GM21576 (cell line): Measurements from ENCODE around the gene ZFYVE28.

Experiments used
- ATAC-seq: cut with Tn5 transposase; IDR thresholded peaks from one replicate; pipeline ENCODE4 v1.9.1; 2021; ENCODE audit warnings: mild to moderate bottlenecking, moderate library complexity; ENCODE audit not compliant: unreplicated experiment

ZFYVE28 gene

GRCh38 chr4:2356123-2357069 is 62.0 kb downstream of the ZFYVE28 start:
- no peak for ATAC-seq

- no peak for ATAC-seq
Observed at GRCh38 chr4:2354760-2355159, 63.7 kb downstream of the ZFYVE28 start.

GRCh38 chr4:2354118-2354517 is 64.3 kb downstream of the ZFYVE28 start:
- no peak for ATAC-seq

- no peak for ATAC-seq
Observed at GRCh38 chr4:2353222-2354107, 65.0 kb downstream of the ZFYVE28 start.

DNA sequence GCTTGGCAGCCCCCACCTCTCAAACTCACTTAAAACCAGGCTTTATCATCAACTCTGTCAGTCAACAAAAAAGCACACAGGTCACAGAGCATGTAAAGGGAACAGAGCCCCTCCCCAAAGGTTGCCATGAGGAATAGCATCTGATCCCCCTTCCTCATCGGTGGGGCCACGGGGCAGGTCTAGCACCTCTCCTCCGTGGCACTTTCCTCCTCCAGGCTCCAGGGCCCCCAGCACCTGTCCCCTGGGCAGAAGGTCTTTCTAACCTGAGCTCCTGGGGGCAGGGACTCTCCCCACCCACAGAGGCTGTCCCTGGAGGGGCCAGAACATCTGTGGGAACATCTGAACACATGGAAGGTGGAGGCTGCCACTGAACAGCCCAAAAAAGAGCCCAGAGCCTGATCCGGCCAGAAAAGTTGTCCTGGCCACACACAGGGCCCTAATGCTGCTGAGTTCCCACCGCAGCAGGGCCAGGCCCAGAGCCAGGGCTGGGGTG is 65.7 kb downstream of the ZFYVE28 start:
- no peak for ATAC-seq

- ATAC-seq, result no peak
Observed at GRCh38 chr4:2352171-2352570, 66.3 kb downstream of the ZFYVE28 start.

DNA sequence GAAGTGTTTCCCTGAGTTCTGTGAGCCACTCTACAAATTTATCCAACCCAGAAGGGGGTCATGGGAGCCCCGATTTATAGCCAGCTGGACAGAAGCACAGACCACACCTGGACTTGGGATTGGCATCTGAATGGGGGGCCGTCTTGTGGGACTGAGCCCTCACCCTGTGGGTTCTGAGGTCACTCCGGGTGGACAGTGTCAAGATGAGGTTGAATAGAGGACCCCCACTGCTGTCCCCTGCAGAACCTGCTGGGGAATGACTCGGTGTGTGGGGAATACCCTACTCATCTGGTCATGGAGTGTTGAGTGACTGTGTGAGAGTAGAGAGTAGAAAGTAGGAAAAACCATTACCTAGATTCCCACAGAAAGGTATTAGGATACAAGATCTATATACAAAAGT is 67.5 kb downstream of the ZFYVE28 start:
- no peak for ATAC-seq

- no peak for ATAC-seq
Observed at GRCh38 chr4:2348786-2349185, 69.7 kb downstream of the ZFYVE28 start.

DNA sequence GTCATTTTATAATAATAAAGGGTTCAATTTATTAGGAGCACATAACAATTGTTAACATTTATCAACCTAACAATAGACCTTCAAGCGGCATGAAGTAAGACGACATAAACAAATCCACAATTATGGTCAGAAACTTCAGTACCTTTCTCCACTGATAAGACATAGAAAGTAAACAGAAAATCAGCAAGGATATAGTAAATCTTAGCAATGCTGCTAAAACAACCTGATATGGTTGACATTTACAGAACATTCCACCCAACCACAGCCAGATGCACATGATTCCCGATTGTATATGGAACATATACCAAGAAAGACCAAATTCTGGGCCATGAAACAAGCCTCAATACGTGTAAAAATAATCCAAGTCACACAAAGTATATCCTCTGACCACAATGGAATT is 71.3 kb downstream of the ZFYVE28 start:
- ATAC-seq, result no peak

- ATAC-seq, result no peak
Observed at GRCh38 chr4:2343476-2343875, 75.0 kb downstream of the ZFYVE28 start.

DNA sequence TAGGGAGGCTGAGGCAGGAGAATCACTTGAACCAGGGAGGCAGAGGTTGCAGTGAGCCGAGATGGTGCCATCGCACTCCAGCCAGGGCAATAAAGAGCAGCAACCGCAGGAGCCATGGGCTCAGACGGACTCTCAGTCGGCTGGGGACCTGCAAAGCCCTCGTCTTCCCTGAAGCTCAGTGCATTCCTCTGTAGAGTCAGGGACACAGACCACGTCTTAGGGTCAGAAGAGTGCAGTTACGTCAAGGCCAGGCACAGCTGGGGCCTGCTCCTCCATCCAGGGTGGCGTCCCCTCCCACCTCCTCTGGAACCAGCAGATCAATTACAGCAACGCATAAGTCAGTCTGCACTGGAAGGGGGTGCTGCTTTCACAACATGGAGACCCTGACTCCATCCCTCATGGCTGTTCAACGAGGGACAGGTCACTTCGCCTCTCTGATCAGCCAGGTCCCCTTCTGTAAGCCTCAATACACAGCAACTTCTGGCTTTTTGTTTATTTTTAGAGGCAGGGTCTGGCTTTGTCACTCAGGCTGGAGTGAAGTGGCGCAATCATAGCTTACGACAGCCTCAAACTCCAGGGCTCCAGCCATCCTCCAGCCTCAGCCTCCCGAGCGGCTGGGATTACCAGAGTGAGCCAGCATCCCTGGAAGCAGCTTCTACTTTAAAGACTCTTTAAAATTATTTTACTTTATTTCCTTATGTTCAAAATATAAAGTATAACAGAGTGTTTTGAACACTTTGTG is 76.4 kb downstream of the ZFYVE28 start:
- no peak for ATAC-seq

DNA sequence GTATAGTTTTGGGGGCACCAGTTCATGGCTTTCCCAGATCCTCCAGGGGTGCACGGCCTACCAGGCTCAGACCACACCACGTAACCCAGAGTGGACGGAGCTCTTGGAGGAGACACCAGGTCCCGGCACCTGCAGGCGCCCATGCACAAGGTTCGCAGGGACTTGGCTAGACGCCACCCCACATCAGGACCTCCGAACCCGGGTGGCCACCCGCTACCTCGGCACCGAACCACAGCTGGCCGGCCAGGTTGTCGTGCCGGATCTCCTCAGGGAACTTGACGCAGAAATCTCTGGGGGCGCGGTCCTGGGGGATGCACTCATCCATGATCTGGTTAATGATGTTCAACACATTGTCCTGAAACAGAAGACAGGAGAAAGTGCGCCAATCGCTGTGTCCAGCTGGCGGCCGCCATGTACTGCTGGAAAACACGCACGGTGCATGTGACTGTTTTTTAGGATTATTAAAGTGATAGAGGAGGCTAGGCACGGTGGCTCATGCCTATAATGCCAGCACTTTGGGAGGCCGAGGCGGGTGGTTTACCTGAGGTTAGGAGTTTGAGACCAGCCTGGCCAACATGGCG is 77.1 kb downstream of the ZFYVE28 start:
- no peak for ATAC-seq

GRCh38 chr4:2340272-2341061 is 78.0 kb downstream of the ZFYVE28 start:
- no peak for ATAC-seq

DNA sequence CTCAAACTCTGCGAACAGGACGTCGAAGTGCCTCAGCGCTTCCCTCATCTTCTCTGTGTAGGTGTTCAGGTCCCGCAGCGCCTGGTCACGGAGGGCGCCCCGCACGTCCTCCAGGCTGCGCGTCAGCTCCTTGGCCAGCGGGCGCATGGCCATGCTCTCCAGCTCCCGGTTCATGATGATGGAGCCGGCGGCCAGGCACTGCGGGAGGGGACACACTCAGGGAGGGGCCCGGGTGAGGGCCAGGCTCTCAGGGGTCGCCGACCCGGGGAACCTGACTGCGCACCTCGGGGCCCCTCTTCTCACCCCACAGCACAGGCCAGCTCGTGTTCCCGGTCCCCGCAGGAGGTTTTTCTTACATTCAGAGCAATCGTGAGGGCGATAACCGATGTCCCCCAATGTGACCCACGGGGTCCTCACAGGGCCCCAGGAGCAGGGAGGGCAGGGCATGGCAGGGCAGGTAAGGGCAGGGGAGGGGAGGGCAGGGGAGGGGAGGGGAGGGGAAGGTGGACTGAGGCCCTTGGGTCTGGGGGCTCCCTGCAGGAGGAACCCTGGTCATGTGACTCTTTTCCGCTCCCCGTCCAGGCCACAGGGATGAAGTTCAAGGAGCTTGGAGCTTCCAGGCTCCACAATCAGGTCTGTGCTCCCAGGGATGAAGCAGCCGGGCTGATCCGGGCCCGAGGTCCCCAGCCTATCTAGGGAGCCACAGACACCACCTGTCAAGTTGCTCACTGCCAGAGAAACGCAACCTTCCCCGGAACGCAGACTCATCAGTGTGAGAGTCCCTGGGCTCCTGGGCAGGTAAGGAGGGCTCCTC is 78.8 kb downstream of the ZFYVE28 start:
- no peak for ATAC-seq

DNA sequence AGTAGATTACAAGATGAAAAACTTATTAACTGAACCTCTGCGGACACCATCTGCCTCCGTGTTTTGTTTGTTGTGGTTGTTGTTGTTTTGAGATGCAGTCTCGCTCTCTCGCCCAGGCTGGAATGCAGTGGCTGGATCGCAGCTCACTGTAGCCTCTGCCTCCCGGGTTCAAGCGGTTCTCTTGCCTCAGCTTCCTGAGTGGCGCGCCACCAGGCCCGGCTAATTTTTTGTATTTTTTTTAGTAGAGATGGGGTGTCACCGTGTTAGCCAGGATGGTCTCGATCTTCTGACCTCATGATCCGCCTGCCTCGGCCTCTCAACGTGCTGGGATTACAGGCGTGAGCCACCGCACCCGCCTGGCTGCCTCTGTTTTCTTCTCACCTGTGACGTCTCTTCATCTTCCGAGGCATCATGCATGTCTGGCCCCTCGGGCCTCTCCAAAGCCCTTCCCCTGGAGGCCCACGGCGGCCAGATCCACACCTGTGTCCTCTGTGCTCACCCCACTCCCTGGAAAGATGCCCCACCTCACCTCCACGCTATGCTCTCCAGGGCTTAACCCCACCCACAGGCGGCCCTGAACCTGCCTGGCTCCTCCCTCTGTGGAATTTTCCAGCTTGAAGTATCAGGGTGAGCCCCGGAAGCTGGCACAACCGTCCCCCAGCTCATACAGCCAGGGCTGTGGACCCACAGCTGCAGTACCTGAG is 79.5 kb downstream of the ZFYVE28 start:
- ATAC-seq, result no peak

DNA sequence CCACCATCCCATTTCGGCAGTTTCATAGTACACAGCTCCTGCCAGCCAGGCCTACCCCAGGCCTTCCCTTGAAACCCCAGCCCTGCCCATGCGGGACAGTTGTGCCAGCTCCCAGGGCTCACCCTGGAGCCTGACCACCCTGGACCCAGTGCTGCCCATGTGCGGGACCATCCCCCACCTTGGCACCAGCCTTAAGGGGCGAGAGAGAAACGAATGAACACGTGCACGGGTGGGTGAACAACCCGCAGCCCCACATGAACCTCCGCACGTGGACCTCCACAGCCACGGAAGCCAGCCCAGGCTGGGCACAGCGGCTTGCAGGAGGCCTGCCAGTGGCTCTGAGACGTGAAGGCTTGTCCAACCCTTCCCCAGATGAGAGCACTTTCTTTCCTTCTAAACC is 80.5 kb downstream of the ZFYVE28 start:
- ATAC-seq, result no peak

GRCh38 chr4:2337131-2337723 is 81.2 kb downstream of the ZFYVE28 start:
- ATAC-seq, result no peak

GRCh38 chr4:2336659-2337058 is 81.8 kb downstream of the ZFYVE28 start:
- ATAC-seq, result no peak
